Stimulated activated CD4-positive, alpha-beta T cell treated with anti-CD3 and anti-CD28 coated beads, TNF-alpha, amount 100 ng/mL, for 1 hour (primary cell): ENCODE results near the gene ARSG.
A peak's percentile ranks its signal among the peaks of the same experiment; 100 is the strongest.
"Not testable (repeated sequence)": the region's sequence is repeated elsewhere in the genome, so short reads cannot be mapped to it uniquely, and the experiment has no call there.

Experiments
- DNase-seq, 3 donors: peaks; one replicate each; pipeline ENCODE4 v3.0.0-alpha.2; 2020; ENCODE audit warnings: low read depth in 3 of 3, low spot score in 1 of 3

ARSG gene

GRCh38 chr17:68326681-68327080 lies 35.4 kb downstream of the ARSG start:
- DNase-seq = no peak

DNA sequence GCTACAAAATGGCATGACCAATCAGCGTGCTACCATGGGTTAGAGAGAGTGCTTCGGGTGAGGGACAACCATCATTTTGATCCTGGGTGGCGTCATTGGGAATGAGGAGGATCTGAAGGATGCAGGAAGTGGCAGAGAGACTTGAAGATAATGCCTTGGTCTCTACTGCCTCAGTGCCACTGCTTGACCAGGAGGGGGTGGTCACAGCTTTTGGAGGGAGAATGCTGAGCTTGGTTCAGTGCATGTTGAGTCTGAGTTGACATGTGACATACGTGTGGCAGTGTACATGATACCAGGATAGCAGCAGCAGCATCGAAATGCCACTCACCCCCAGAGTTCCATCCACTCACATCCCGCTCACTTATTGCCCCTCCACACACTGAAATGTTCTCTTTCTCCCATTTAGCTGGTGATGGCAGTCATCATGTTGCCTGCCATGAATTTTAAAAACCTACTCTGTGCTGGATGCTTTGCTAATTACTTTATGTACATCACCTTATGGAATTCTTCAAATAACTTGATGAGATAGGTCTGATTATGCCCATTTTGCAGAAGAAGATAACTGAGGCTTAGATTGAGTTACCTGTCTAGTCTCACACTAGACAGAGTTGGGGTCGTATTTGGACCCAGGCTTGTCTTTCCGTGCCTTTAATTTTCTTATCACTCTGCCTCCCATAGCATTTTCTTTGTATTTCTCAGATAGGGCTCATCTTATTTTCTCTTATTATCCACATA lies 36.7 kb downstream of the ARSG start:
- no peak for DNase-seq

GRCh38 chr17:68328676-68329075 lies 37.4 kb downstream of the ARSG start:
- DNase-seq = no peak

DNA sequence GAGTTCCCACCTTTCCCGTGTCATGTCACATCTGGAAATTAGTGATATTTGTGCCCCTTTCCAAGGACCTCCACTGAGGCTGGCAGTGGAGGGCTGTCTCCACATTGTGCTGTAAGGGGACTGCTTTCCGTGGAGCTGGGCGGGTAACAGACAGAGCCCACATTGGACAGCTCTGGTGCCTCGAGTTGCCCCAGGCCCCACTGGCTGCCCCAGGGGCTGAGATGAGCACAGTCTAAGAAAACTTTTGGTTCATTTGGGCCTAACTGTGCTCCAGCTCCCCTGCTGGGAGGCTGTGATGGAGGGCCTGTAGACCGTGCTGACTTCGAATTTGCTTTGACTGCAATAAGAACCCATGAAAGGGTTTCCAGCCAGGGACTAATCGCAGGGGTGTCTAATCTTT lies 38.0 kb downstream of the ARSG start:
- DNase-seq = no peak

DNA sequence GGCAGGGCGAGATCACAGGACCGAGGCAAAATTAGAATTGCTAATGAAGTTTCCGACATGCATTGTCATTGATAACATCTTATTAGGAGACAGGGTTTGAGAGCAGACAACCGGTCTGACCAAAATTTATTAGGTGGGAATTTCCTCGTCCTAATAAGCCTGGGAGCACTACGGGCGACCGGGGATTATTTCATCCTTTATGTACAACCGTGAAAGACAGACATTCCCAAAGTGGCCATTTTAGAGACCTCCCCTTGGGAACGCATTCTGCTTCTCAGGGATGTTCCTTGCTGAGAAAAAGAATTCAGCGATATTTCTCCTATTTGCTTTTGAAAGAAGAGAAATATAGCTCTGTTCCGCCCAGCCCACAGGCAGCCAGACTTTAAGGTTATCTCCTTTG lies 40.6 kb downstream of the ARSG start:
- DNase-seq = not testable (repeated sequence)

DNA sequence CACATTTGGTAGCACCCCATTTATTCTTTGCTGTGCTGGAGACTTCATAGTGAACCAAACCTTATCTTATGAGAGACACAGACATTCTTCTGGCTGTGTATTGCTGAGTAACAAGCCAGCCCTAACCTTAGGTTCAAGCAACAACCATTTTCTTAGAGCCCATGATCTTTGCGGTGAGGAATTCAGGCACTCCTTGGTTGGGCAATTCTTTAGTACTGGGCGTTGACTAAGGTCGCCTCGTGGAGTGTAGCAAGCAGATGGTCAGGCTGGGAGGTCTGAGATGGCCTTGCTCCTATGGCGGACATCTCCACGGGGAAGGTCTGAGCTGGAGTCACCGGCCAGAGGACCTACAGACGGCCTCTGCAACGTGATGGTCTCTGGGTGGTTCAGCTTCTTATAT lies 43.1 kb downstream of the ARSG start:
- DNase-seq = no peak

GRCh38 chr17:68341482-68341881 lies 50.2 kb downstream of the ARSG start:
- DNase-seq = no peak

- DNase-seq = no peak
Observed at GRCh38 chr17:68343976-68344375, 52.7 kb downstream of the ARSG start.

DNA sequence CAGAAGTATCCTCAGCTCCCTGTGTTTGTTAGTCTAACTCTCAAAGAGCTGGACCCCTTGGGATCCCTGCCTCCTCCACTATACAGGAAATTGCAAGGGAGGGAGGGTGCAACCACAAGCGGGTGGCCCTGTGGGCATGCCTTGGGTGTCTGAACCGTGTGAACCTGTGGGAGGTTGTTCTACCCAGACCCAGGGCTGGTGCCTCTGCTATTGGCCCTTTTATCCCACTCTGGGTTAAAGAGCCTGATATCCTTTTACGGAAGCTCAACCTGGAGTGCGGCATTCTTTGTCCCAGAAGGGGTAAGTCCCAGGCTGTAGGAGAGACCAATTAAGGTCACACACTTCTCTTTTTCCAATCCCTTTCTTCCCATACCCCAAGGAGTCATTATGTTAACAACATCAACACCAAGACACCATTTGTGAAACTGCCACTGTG lies 53.4 kb downstream of the ARSG start:
- DNase-seq = peak in 1 of 3 donors; percentile 8

GRCh38 chr17:68346448-68346847 lies 55.2 kb downstream of the ARSG start:
- peak; percentile 36 to 47 (median 43) for DNase-seq

DNA sequence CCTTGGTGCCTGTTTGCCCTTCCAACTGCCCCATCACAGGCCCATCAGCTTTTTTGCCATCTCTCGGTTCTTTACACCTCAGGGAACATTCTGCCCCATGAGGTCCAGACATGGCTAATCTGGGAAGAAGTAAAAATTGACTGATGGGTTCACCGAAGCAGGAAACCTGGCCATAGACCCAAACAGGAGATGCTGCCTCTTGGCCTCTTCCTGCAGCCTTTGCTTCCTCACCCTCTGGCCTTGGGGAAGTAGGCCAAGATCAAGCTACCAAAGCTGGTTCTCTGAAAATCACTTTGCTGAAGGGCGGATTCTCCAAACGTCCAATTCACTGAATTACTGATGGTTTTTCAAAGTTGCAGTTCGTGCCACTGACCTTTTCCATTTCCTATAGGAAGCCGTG lies 56.1 kb downstream of the ARSG start:
- no peak for DNase-seq

DNA sequence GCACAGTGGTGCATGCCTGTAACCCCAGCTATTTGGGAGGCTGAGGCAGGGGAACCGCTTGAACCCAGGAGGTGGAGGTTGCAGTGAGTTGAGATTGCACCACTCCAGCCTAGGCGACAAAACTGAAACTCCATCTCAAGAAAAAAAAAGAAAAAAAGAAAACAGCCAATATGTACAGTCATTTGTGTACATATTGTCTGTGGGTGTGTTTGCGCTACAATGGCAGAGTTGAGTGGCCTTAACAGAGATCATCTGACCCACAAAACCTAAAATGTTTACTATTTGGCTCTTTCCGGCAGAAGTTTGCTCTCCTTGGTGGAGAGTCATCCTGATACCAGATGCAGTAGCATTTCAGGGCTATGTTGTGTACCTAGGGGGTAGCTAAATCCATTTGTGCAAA lies 57.9 kb downstream of the ARSG start:
- DNase-seq = no peak

DNA sequence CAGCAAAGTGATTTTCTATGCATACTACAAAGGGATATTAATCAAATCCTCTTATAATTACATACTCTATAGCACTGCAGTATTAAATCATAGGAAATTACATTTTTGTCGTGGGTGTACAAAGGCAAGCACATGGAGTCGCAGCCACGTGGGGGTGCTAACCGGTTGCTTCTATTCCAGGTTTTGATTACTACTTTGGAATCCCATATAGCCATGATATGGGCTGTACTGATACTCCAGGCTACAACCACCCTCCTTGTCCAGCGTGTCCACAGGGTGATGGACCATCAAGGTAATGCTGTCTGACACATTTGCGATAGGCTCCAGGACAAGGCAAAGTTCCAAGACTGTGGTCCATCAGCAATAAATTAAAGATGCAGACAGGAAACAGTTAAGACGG lies 60.1 kb downstream of the ARSG start:
- no peak for DNase-seq

GRCh38 chr17:68352041-68352440 lies 60.7 kb downstream of the ARSG start:
- DNase-seq = no peak

DNA sequence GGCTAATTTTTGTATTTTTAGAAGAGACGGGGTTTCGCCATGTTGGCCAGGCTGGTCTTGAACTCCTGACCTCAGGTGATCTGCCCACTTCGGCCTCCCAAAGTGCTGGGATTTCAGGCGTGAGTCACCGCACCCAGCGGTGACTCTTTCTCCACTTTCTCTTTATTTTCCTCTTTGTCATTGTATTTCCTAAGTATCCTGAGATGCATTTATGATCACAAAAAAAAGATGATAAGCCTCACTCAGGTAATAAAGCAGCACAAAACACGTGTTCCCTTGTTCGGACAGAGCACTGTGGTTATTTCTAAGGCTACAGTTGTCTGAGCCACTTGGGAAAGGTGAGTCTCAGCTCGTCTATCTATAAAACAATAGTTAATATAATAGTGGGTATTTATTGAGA lies 61.4 kb downstream of the ARSG start:
- DNase-seq = not testable (repeated sequence)

DNA sequence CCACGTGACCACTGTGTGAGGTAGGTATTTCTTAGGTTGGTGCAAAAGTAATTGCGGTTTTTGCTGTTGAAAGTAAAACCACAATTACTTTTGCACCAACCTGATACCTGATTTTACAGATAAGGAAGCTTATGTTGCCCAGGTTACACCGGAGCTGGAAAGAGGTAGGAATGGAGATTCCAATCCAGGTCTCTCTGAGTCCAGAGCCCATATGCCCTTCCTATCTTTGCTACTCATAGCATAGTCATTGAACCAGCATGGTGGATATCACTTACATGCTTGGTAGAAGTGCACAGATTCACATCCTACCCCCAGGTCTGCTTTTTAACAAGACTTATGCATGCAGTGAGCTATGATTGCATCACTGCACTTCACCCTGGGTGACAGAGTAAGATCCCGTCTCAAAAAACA lies 61.8 kb downstream of the ARSG start:
- DNase-seq = no peak

- DNase-seq = not testable (repeated sequence)
Observed at GRCh38 chr17:68354311-68354710, 63.0 kb downstream of the ARSG start.

DNA sequence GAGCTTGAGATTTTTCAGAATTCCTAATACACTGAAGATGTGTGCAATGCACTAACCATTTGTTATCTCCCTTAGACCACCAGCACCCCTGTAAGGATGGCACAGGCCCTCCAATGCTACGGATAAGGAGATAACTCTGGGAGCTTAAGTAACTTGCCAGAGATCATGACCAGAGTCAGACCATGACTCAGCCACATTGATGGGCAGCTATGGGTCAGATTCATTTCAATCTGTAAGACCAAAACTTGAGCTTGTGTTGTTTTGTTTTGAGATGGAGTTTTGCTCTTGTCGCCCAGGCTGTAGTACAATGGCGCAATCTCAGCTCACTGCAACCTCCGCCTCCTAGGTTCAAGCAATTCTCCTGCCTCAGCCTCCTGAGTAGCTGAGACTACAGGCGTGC lies 63.8 kb downstream of the ARSG start:
- DNase-seq = not testable (repeated sequence)

DNA sequence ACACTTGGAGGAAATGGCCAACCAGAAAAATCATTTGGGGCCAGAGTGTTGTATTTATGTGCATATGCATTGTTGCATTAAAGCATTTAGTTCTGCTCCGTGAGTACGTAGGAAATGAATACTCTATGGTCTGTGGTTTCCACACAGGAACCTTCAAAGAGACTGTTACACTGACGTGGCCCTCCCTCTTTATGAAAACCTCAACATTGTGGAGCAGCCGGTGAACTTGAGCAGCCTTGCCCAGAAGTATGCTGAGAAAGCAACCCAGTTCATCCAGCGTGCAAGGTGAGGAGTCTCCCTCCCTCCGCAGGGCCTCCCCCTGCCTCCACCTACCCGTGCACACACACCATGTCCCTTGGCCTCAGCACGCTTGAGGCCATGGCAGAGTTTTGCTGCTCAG lies 65.2 kb downstream of the ARSG start:
- DNase-seq = peak; percentile 14 to 39 (median 31)

GRCh38 chr17:68356949-68357455 lies 65.7 kb downstream of the ARSG start:
- no peak for DNase-seq

GRCh38 chr17:68357886-68358285 lies 66.6 kb downstream of the ARSG start:
- no peak for DNase-seq

GRCh38 chr17:68359791-68360535 lies 68.7 kb downstream of the ARSG start:
- no peak for DNase-seq
